ENCODE results near the gene ACSS3. TPM values are rescaled to one million over a fixed set of nuclear protein-coding genes. Genes with fewer than 3 reads are reported as not detected.

Gene ACSS3
- total and polyA plus RNA-seq, 3 experiments from 2014 or later, result not detected

DNA sequence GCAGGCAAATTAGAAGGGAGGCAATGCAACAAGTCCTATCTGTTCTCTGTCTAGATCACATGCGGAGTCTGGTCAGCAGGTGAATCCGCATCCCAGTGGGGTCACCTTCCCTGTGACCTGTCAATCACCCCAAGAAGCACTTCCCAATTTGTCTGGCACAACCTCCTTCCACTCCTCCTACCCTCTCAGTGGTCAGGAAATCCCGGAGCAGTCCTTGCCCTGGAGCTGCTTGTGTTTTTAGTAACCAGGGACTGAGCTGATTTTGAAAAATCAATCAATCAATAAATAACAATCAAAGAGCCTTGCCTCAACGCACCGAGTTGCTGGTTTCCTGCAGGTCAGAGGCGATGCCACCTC, 572 bp upstream of the ACSS3 start:
- Histone ChIP-seq H3K27ac (ENCODE audit: low read depth, low read length) (no peak overlapping the region), H3K9me3 (ENCODE audit: low read length) (no peaks in the 10 kb centered on the region), H3K4me1 (ENCODE audit: insufficient read depth, low read length) (no peaks in the 10 kb centered on the region), H3K4me3 (ENCODE audit: low read length) (no peak overlapping the region), H3K36me3 (ENCODE audit: insufficient read depth, low read length) (no peaks in the 10 kb centered on the region), H3K27me3 (ENCODE audit: insufficient read depth, low read length, poor library complexity, severe bottlenecking) (no peaks in the 10 kb centered on the region)
- Mint-ChIP-seq H3K4me3 (no peak overlapping the region), H3K4me1 (no peaks in the 10 kb centered on the region), H3K9me3 (peaks cover 2 to 35% (median 12%) of the 10 kb centered on the region in 5 donors), H3K36me3 (no peaks in the 10 kb centered on the region), H3K27ac (no peak overlapping the region), H3K27me3 (peaks cover 3 to 13% of the 10 kb centered on the region in 2 donors)
- POLR2A ChIA-PET, result no interaction called here
- CTCF ChIA-PET, result no interaction called here
- no peak for DNase-seq

DNA sequence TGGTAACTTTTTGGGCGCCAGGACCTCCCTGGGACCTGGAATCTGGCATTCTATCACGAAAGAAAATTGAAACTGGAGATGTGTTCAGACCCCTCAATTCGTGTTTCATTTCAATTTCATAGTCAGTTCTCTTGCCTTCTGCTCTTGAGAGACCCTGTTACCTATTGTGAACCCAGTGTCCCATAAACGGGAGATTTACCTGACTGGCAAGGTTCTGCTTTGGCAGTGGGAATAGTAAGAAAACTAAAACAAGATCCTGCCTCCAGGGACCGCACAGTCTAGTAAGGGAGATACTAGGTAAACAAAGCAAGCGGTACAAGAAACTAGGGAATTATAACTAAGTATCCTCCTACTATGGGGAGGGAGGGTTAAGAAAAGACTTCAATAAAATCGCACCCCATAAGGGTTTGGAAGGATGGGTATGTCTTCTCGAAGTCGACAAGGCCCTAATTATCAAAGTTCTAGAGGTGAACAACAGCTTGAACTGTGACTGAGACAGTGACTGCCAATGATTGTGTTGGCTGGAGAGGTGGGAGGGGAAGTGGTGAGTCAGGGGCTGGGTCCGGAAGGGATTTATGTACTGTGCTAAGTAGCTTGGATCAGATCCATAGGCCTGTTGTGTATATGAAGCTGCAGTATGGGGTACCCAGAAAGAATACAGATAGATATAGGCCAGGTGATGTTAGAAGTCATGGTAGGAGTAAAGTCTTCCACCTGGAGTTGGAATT, 754 bp downstream of the ACSS3 start:
- H3K27me3 Mint-ChIP-seq, result peaks cover 3 to 13% of the 10 kb centered on the region in 2 donors
- no peak overlapping the region for H3K4me3 Mint-ChIP-seq
- no peaks in the 10 kb centered on the region for H3K4me1 Mint-ChIP-seq
- peak overlapping the region in 1 of 8 donors; percentile 76 for H3K27ac Mint-ChIP-seq
- DNase-seq, result no peak
- no peaks in the 10 kb centered on the region for H3K36me3 Mint-ChIP-seq
- H3K4me3 ChIP-seq (ENCODE audit: low read length), result no peak overlapping the region
- H3K36me3 ChIP-seq (ENCODE audit: insufficient read depth, low read length), result no peaks in the 10 kb centered on the region
- ChIA-PET POLR2A (no interaction called here), CTCF (no interaction called here)
- no peaks in the 10 kb centered on the region for H3K9me3 ChIP-seq (ENCODE audit: low read length)
- H3K27me3 ChIP-seq (ENCODE audit: insufficient read depth, low read length, poor library complexity, severe bottlenecking), result no peaks in the 10 kb centered on the region
- peaks cover 2 to 42% (median 13%) of the 10 kb centered on the region in 5 donors for H3K9me3 Mint-ChIP-seq
- H3K27ac ChIP-seq (ENCODE audit: low read depth, low read length), result no peak overlapping the region
- no peaks in the 10 kb centered on the region for H3K4me1 ChIP-seq (ENCODE audit: insufficient read depth, low read length)

DNA sequence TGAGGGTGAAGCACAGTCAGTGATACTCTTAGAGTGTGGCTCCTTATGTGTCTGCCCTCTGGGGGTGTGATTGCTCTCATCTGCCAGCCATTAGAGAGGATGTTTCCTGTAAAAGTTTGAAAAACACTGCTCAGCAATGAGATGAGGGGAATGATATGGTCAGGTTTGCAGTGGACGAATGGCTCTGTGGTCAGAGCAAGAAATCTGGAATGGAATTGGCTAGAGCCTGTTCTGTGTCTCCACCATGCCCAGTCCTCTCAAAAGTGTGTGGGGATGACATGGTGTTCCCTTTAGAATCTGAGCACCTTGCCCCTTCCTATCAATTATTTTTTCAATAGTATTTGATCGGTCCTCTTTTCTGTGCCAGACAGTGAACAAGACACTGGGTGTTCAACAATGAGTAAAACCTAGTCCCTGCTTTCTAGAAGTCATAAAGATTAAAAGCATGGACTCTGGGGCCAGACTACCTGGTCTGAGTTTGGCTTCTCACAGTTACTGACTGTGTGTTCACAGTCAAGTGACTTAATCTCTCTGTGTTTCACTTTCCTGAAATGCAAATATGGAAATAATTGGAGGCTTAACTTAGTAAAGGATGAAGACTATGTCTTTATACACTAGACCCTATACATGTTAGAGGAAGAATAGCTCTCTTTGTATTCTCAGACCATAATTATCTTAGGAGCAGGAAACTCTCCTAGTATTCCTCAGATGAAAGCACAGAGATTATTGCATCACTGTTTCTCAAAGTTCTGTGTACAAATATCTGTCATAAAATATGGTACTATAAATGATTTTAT, 1.6 kb downstream of the ACSS3 start:
- no peak for DNase-seq
- Histone ChIP-seq H3K27ac (ENCODE audit: low read depth, low read length) (no peak overlapping the region), H3K9me3 (ENCODE audit: low read length) (no peaks in the 10 kb centered on the region), H3K4me3 (ENCODE audit: low read length) (no peak overlapping the region), H3K36me3 (ENCODE audit: insufficient read depth, low read length) (no peaks in the 10 kb centered on the region), H3K4me1 (ENCODE audit: insufficient read depth, low read length) (no peaks in the 10 kb centered on the region), H3K27me3 (ENCODE audit: insufficient read depth, low read length, poor library complexity, severe bottlenecking) (no peaks in the 10 kb centered on the region)
- CTCF ChIA-PET, result no interaction called here
- POLR2A ChIA-PET, result no interaction called here
- Mint-ChIP-seq H3K27me3 (peaks cover 3 to 13% of the 10 kb centered on the region in 2 donors), H3K4me3 (no peak overlapping the region), H3K4me1 (no peaks in the 10 kb centered on the region), H3K36me3 (no peaks in the 10 kb centered on the region), H3K9me3 (peaks cover 2 to 47% (median 14%) of the 10 kb centered on the region in 5 donors), H3K27ac (no peak overlapping the region)

DNA sequence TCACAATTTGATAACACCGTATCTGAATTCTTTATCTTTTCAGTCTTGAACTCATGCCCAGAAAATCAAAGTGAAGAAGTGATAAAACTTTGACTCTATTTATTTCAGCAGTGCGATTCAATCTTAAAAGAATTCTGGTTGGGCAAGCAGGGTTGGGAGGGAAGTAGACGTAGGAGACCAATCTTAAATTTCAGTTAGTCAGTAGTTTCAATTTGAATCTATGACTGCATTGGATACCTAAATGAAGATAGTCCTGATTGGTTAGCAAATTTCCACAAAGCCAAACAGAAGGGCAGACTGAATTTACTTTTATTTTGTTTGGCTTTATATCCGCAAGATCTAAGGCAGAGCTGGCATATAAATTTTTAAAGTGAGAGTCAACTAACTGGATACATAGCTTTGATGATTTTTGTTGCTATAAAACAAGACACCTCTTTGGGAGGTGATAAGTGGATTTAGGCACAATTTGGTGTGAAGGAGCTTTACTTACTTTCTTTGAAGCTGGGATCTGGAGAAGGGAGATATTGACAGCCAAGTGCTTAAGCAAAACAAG, 2.6 kb downstream of the ACSS3 start:
- Mint-ChIP-seq H3K9me3 (peaks cover 2 to 49% (median 13%) of the 10 kb centered on the region in 5 donors), H3K27ac (no peak overlapping the region), H3K4me1 (no peaks in the 10 kb centered on the region), H3K36me3 (no peaks in the 10 kb centered on the region), H3K27me3 (peaks cover 3 to 13% of the 10 kb centered on the region in 2 donors), H3K4me3 (no peak overlapping the region)
- Histone ChIP-seq H3K4me3 (ENCODE audit: low read length) (no peak overlapping the region), H3K27ac (ENCODE audit: low read depth, low read length) (no peak overlapping the region), H3K36me3 (ENCODE audit: insufficient read depth, low read length) (no peaks in the 10 kb centered on the region), H3K27me3 (ENCODE audit: insufficient read depth, low read length, poor library complexity, severe bottlenecking) (no peaks in the 10 kb centered on the region), H3K9me3 (ENCODE audit: low read length) (no peaks in the 10 kb centered on the region), H3K4me1 (ENCODE audit: insufficient read depth, low read length) (no peaks in the 10 kb centered on the region)
- DNase-seq, result no peak
- ChIA-PET POLR2A (no interaction called here), CTCF (no interaction called here)

DNA sequence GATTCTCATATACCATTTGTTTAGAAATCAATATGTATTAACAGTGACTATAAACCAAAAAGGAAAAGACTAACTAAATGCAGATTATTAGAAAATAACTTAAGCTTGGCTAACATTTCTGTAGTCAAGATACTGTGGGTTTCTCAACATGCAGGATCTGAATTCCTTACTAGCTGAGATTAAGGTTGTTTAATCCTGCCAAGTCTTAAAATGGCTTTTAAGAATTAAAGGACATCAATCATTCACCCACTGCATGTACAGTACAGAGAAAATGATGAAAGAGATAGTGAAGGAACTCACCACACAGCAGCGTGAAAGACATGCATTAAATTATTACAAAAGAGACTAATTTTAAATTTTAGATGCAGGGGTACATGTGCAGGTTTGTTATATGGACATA, 3.8 kb downstream of the ACSS3 start:
- H3K4me3 Mint-ChIP-seq, result no peak overlapping the region
- no peaks in the 10 kb centered on the region for H3K4me1 Mint-ChIP-seq
- H3K9me3 Mint-ChIP-seq, result peaks cover 2 to 41% (median 11%) of the 10 kb centered on the region in 5 donors
- ChIA-PET CTCF (no interaction called here), POLR2A (no interaction called here)
- DNase-seq, result no peak
- Histone ChIP-seq H3K9me3 (ENCODE audit: low read length) (no peaks in the 10 kb centered on the region), H3K36me3 (ENCODE audit: insufficient read depth, low read length) (no peaks in the 10 kb centered on the region), H3K4me1 (ENCODE audit: insufficient read depth, low read length) (no peaks in the 10 kb centered on the region), H3K27ac (ENCODE audit: low read depth, low read length) (no peak overlapping the region), H3K4me3 (ENCODE audit: low read length) (no peak overlapping the region), H3K27me3 (ENCODE audit: insufficient read depth, low read length, poor library complexity, severe bottlenecking) (no peaks in the 10 kb centered on the region)
- H3K27ac Mint-ChIP-seq, result no peak overlapping the region
- peaks cover 3 to 13% of the 10 kb centered on the region in 2 donors for H3K27me3 Mint-ChIP-seq
- H3K36me3 Mint-ChIP-seq, result no peaks in the 10 kb centered on the region

DNA sequence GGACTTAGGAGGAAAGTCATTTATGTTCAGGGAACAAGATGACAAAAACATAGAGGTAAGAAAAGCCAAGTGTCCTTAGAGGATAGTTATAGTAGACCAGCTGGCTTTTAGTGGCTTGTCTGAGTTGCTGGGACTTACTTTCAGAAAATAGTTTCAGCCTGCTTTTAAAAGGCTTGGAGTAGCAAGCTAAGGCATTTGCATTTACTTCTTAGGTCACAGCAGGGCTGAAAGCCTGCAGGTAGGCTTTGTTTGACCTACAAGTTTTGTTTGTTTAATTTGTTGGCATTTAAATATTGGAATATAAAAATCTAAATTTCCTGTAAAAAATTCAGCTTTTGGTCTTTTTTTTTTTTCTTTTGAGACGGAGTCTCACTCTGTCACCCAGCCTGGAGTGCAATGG, 5.1 kb downstream of the ACSS3 start:
- Histone ChIP-seq H3K27me3 (ENCODE audit: insufficient read depth, low read length, poor library complexity, severe bottlenecking) (no peaks in the 10 kb centered on the region), H3K27ac (ENCODE audit: low read depth, low read length) (no peak overlapping the region), H3K9me3 (ENCODE audit: low read length) (no peaks in the 10 kb centered on the region), H3K4me1 (ENCODE audit: insufficient read depth, low read length) (no peaks in the 10 kb centered on the region), H3K36me3 (ENCODE audit: insufficient read depth, low read length) (no peaks in the 10 kb centered on the region), H3K4me3 (ENCODE audit: low read length) (no peak overlapping the region)
- ChIA-PET POLR2A (no interaction called here), CTCF (no interaction called here)
- Mint-ChIP-seq H3K27me3 (peaks cover 3 to 7% of the 10 kb centered on the region in 2 donors), H3K36me3 (no peaks in the 10 kb centered on the region), H3K27ac (no peak overlapping the region), H3K9me3 (peaks cover 2 to 41% (median 6%) of the 10 kb centered on the region in 5 donors), H3K4me1 (no peaks in the 10 kb centered on the region), H3K4me3 (no peak overlapping the region)
- no peak for DNase-seq

DNA sequence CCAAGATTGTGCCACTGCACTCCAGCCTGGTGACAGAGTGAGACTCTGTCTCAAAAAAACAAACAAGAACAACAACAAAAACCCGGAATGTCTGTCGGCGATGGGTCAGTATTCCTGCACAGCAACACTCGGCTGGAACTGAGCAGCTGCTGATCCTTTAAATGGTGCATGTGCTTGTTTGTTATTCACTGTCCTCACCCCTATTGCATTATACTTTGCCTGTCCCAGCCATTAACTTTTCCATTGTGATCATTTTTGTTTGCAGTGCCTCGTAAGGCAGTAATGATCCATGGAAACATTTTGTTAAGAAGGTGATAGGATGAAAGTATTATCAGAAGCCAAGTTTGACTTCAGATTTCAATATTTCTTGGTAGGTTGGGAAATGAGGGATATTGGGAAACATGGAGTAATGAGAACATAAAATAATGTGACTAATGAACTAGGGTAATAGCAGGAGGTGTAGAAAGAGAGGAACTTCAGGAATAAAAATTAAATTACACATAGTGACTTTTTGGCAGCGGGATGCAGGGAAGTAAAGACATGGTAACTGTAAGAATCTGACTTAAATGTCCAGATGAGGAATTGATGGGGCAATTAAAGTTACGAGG, 6.1 kb downstream of the ACSS3 start:
- ChIA-PET POLR2A (no interaction called here), CTCF (no interaction called here)
- H3K36me3 ChIP-seq (ENCODE audit: insufficient read depth, low read length), result no peaks in the 10 kb centered on the region
- Mint-ChIP-seq H3K4me3 (no peak overlapping the region), H3K36me3 (no peaks in the 10 kb centered on the region), H3K27ac (no peak overlapping the region), H3K9me3 (peaks cover 2 to 36% (median 4%) of the 10 kb centered on the region in 5 donors), H3K4me1 (no peaks in the 10 kb centered on the region), H3K27me3 (peaks cover 0 to under 1% of the 10 kb centered on the region in 2 donors)
- no peaks in the 10 kb centered on the region for H3K9me3 ChIP-seq (ENCODE audit: low read length)
- DNase-seq, result no peak
- H3K4me3 ChIP-seq (ENCODE audit: low read length), result no peak overlapping the region
- H3K27ac ChIP-seq (ENCODE audit: low read depth, low read length), result no peak overlapping the region
- H3K27me3 ChIP-seq (ENCODE audit: insufficient read depth, low read length, poor library complexity, severe bottlenecking), result no peaks in the 10 kb centered on the region
- H3K4me1 ChIP-seq (ENCODE audit: insufficient read depth, low read length), result no peaks in the 10 kb centered on the region

DNA sequence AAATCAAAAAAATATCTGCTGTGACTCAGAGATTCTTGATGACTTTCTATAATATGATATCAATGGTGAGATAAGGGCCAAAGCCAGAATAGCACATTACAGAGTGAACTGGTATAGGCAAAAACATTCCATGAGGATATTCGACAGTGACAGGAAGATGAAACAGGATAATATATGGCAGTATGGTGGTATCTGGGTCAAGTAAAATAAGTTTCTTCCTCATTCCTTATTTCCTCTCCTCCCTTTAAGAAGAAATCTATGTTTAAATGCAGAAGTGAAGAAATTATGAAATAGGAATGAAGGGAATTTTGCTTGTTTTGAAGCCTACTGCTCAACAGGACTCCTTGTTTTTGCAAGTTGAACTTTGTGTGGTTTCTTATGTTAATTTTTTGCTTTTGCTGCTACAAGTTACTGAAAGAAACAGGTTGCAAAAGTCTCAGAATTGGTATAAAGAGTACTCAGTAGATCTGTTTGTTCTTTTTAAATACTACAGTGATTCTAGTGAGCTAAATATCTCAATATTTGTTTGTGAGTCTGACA, 7.0 kb downstream of the ACSS3 start:
- no peaks in the 10 kb centered on the region for H3K27me3 Mint-ChIP-seq
- peaks cover 0 to 36% (median 3%) of the 10 kb centered on the region in 5 donors for H3K9me3 Mint-ChIP-seq
- no peaks in the 10 kb centered on the region for H3K27me3 ChIP-seq (ENCODE audit: insufficient read depth, low read length, poor library complexity, severe bottlenecking)
- no peak overlapping the region for H3K4me3 ChIP-seq (ENCODE audit: low read length)
- no peaks in the 10 kb centered on the region for H3K36me3 Mint-ChIP-seq
- H3K27ac ChIP-seq (ENCODE audit: low read depth, low read length), result no peak overlapping the region
- H3K27ac Mint-ChIP-seq, result no peak overlapping the region
- H3K4me1 Mint-ChIP-seq, result no peaks in the 10 kb centered on the region
- H3K9me3 ChIP-seq (ENCODE audit: low read length), result no peaks in the 10 kb centered on the region
- ChIA-PET POLR2A (no interaction called here), CTCF (no interaction called here)
- H3K4me1 ChIP-seq (ENCODE audit: insufficient read depth, low read length), result no peaks in the 10 kb centered on the region
- DNase-seq, result no peak
- H3K36me3 ChIP-seq (ENCODE audit: insufficient read depth, low read length), result no peaks in the 10 kb centered on the region
- H3K4me3 Mint-ChIP-seq, result no peak overlapping the region
